ENCODE results near the gene CTXND2.

CTXND2 gene

DNA sequence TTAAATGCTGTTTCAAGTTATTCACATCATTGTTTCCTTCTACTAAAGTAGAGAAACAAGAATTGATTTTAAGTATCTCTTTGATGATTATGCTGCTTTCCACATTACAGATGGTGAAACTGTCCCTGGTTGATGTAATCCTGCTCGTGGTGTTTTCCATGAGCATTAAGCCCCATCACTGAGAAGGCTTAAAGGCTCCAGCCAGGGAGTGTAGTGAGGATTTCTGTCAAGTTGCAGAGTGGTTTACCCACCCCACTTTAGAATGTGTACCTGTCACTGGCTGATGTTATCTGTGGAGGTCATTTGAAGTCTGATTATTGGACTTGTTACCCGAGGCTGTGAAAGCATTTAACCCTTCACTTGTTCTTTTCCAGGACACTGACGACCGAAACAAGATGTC, 74.8 kb downstream of the CTXND2 start:
- Mint-ChIP-seq H3K27ac (peak overlapping the region; percentile 77), H3K9me3 (no peaks in the 10 kb centered on the region), H3K4me3 (no peak overlapping the region), H3K36me3 (ENCODE audit: low read depth) (peaks cover 95% of the 10 kb centered on the region), H3K4me1 (ENCODE audit: low read depth) (peaks cover 20% of the 10 kb centered on the region), H3K27me3 (no peaks in the 10 kb centered on the region)
- DNase-seq, result no peak

All from activated T-cell treated with anti-CD3 and anti-CD28 coated beads, Interleukin-2, amount 50 U/mL, for 24 hours (primary cell).